ENCODE results near the gene ALG12. TPM values are rescaled to one million over a fixed set of nuclear protein-coding genes. Genes with fewer than 3 reads are reported as not detected.
A peak's percentile ranks its signal among the peaks of the same experiment; 100 is the strongest.

ALG12 gene
- total and polyA plus RNA-seq, 4 donors = 3.0 to 18.7 (median 13.5) TPM

GRCh38 chr22:49958931-49959781 lies 40.9 kb upstream of the ALG12 start:
- Histone ChIP-seq H3K27me3 (ENCODE audit: control insufficient read depth in 1 of 2, insufficient read depth in 2 of 2, low read length in 1 of 2) (no peaks in the 10 kb centered on the region), H3K4me1 (ENCODE audit: control insufficient read depth in 1 of 2, insufficient read depth in 2 of 2, low read length in 2 of 2) (no peaks in the 10 kb centered on the region), H3K4me3 (ENCODE audit: low read length in 2 of 2) (no peak overlapping the region), H3K9me3 (ENCODE audit: control insufficient read depth, low read length) (no peaks in the 10 kb centered on the region), H3K27ac (ENCODE audit: low read depth in 1 of 2, low read length in 2 of 2) (no peak overlapping the region), H3K36me3 (ENCODE audit: control insufficient read depth in 1 of 2, insufficient read depth in 2 of 2, low read length in 1 of 2) (peaks cover 0 to 3% of the 10 kb centered on the region in 2 donors)
- intact Hi-C loops (cut with DNase I) = loop anchor here in 1 of 2 donors (2.0 kb wide), 1 partner anchor 22 kb away; no protein-coding TSS in a partner anchor
- WGBS, 2 donors = 84 to 85% methylated on average over 29 of the region's 29 CpGs
- DNase-seq (peak; percentile 55 to 75), ATAC-seq (ENCODE audit: low FRiP score) (no peak)

- ATAC-seq (ENCODE audit: low FRiP score) = no peak
- peaks cover 0 to 3% of the 10 kb centered on the region in 2 donors for H3K36me3 ChIP-seq (ENCODE audit: control insufficient read depth in 1 of 2, insufficient read depth in 2 of 2, low read length in 1 of 2)
- intact Hi-C loops (cut with DNase I) = loop anchor here in 1 of 2 donors (2.0 kb wide), 1 partner anchor 22 kb away; no protein-coding TSS in a partner anchor
- no peaks in the 10 kb centered on the region for H3K27me3 ChIP-seq (ENCODE audit: control insufficient read depth in 1 of 2, insufficient read depth in 2 of 2, low read length in 1 of 2)
- no peaks in the 10 kb centered on the region for H3K9me3 ChIP-seq (ENCODE audit: control insufficient read depth, low read length)
- WGBS, 2 donors = 84 to 89% methylated on average over 16 of the region's 16 CpGs
- no peak overlapping the region for H3K4me3 ChIP-seq (ENCODE audit: low read length in 2 of 2)
- peak in 1 of 2 donors; percentile 48 for DNase-seq
- H3K4me1 ChIP-seq (ENCODE audit: control insufficient read depth in 1 of 2, insufficient read depth in 2 of 2, low read length in 2 of 2) = no peaks in the 10 kb centered on the region
- H3K27ac ChIP-seq (ENCODE audit: low read depth in 1 of 2, low read length in 2 of 2) = no peak overlapping the region
Measured at GRCh38 chr22:49958366-49958921, 40.2 kb upstream of the ALG12 start.

GRCh38 chr22:49957826-49958365 lies 39.7 kb upstream of the ALG12 start:
- DNase-seq = peak; percentile 48 to 66
- H3K27ac ChIP-seq (ENCODE audit: low read depth in 1 of 2, low read length in 2 of 2) = no peak overlapping the region
- intact Hi-C loops (cut with DNase I) = loop anchor here in 1 of 2 donors (2.0 kb wide), 1 partner anchor 21 kb away; no protein-coding TSS in a partner anchor
- no peaks in the 10 kb centered on the region for H3K27me3 ChIP-seq (ENCODE audit: control insufficient read depth in 1 of 2, insufficient read depth in 2 of 2, low read length in 1 of 2)
- no peaks in the 10 kb centered on the region for H3K4me1 ChIP-seq (ENCODE audit: control insufficient read depth in 1 of 2, insufficient read depth in 2 of 2, low read length in 2 of 2)
- H3K4me3 ChIP-seq (ENCODE audit: low read length in 2 of 2) = no peak overlapping the region
- 92 to 95% methylated on average over 12 of the region's 12 CpGs for WGBS, 2 donors
- peaks cover 0 to under 1% of the 10 kb centered on the region in 2 donors for H3K36me3 ChIP-seq (ENCODE audit: control insufficient read depth in 1 of 2, insufficient read depth in 2 of 2, low read length in 1 of 2)
- H3K9me3 ChIP-seq (ENCODE audit: control insufficient read depth, low read length) = no peaks in the 10 kb centered on the region
- no peak for ATAC-seq (ENCODE audit: low FRiP score)

GRCh38 chr22:49956914-49957825 lies 38.9 kb upstream of the ALG12 start:
- DNase-seq = peak; percentile 44 to 52
- Histone ChIP-seq H3K36me3 (ENCODE audit: control insufficient read depth in 1 of 2, insufficient read depth in 2 of 2, low read length in 1 of 2) (no peaks in the 10 kb centered on the region), H3K4me3 (ENCODE audit: low read length in 2 of 2) (no peak overlapping the region), H3K27ac (ENCODE audit: low read depth in 1 of 2, low read length in 2 of 2) (no peak overlapping the region), H3K4me1 (ENCODE audit: control insufficient read depth in 1 of 2, insufficient read depth in 2 of 2, low read length in 2 of 2) (no peaks in the 10 kb centered on the region), H3K9me3 (ENCODE audit: control insufficient read depth, low read length) (no peaks in the 10 kb centered on the region), H3K27me3 (ENCODE audit: control insufficient read depth in 1 of 2, insufficient read depth in 2 of 2, low read length in 1 of 2) (no peaks in the 10 kb centered on the region)
- WGBS, 2 donors = 92 to 93% methylated on average over 19 to 20 of the region's 20 CpGs
- no peak for ATAC-seq (ENCODE audit: low FRiP score)
- intact Hi-C loops (cut with DNase I) = no loop called here

GRCh38 chr22:49956418-49956770 lies 38.2 kb upstream of the ALG12 start:
- ATAC-seq (ENCODE audit: low FRiP score) (no peak), DNase-seq (no peak)
- Histone ChIP-seq H3K4me1 (ENCODE audit: control insufficient read depth in 1 of 2, insufficient read depth in 2 of 2, low read length in 2 of 2) (no peaks in the 10 kb centered on the region), H3K36me3 (ENCODE audit: control insufficient read depth in 1 of 2, insufficient read depth in 2 of 2, low read length in 1 of 2) (no peaks in the 10 kb centered on the region), H3K27ac (ENCODE audit: low read depth in 1 of 2, low read length in 2 of 2) (no peak overlapping the region), H3K4me3 (ENCODE audit: low read length in 2 of 2) (no peak overlapping the region), H3K9me3 (ENCODE audit: control insufficient read depth, low read length) (no peaks in the 10 kb centered on the region), H3K27me3 (ENCODE audit: control insufficient read depth in 1 of 2, insufficient read depth in 2 of 2, low read length in 1 of 2) (no peaks in the 10 kb centered on the region)
- intact Hi-C loops (cut with DNase I) = no loop called here
- WGBS, 2 donors = 90 to 91% methylated on average over 15 of the region's 15 CpGs

- no peak overlapping the region for H3K4me3 ChIP-seq (ENCODE audit: low read length in 2 of 2)
- no peak overlapping the region for H3K27ac ChIP-seq (ENCODE audit: low read depth in 1 of 2, low read length in 2 of 2)
- 94% methylated on average over 22 of the region's 22 CpGs for WGBS, 2 donors
- no peaks in the 10 kb centered on the region for H3K27me3 ChIP-seq (ENCODE audit: control insufficient read depth in 1 of 2, insufficient read depth in 2 of 2, low read length in 1 of 2)
- ATAC-seq (ENCODE audit: low FRiP score) (no peak), DNase-seq (peak in 1 of 2 donors; percentile 48)
- H3K36me3 ChIP-seq (ENCODE audit: control insufficient read depth in 1 of 2, insufficient read depth in 2 of 2, low read length in 1 of 2) = no peaks in the 10 kb centered on the region
- intact Hi-C loops (cut with DNase I) = no loop called here
- H3K9me3 ChIP-seq (ENCODE audit: control insufficient read depth, low read length) = no peaks in the 10 kb centered on the region
- H3K4me1 ChIP-seq (ENCODE audit: control insufficient read depth in 1 of 2, insufficient read depth in 2 of 2, low read length in 2 of 2) = no peaks in the 10 kb centered on the region
Measured at GRCh38 chr22:49955581-49956417, 37.6 kb upstream of the ALG12 start.

GRCh38 chr22:49954991-49955580 lies 36.8 kb upstream of the ALG12 start:
- intact Hi-C loops (cut with DNase I) = no loop called here
- no peaks in the 10 kb centered on the region for H3K36me3 ChIP-seq (ENCODE audit: control insufficient read depth in 1 of 2, insufficient read depth in 2 of 2, low read length in 1 of 2)
- no peaks in the 10 kb centered on the region for H3K4me1 ChIP-seq (ENCODE audit: control insufficient read depth in 1 of 2, insufficient read depth in 2 of 2, low read length in 2 of 2)
- ATAC-seq (ENCODE audit: low FRiP score) (no peak), DNase-seq (peak in 1 of 2 donors; percentile 37)
- no peak overlapping the region for H3K27ac ChIP-seq (ENCODE audit: low read depth in 1 of 2, low read length in 2 of 2)
- no peak overlapping the region for H3K4me3 ChIP-seq (ENCODE audit: low read length in 2 of 2)
- no peaks in the 10 kb centered on the region for H3K27me3 ChIP-seq (ENCODE audit: control insufficient read depth in 1 of 2, insufficient read depth in 2 of 2, low read length in 1 of 2)
- WGBS, 2 donors = 67 to 74% methylated on average over 15 of the region's 15 CpGs
- no peaks in the 10 kb centered on the region for H3K9me3 ChIP-seq (ENCODE audit: control insufficient read depth, low read length)

Measured in aorta (tissue), 5 donors.